NCI-H2171 treated with DMSO at 0.1 percent for 48 hours (cell line): ENCODE results near the gene RAB5B.

Source experiments
- DNase-seq: peaks from one replicate; lab custom pipeline; 2025; lab: John Stamatoyannopoulos, UW

RAB5B gene

GRCh38 chr12:55973599-55974307, at the start of gene RAB5B:
Gene RAB5B, plus strand, starts transcription at chr12:55974078. Its CDS starts 12,883 bp downstream, at chr12:55986961.
- DNase-seq, result peak; percentile 100

DNA sequence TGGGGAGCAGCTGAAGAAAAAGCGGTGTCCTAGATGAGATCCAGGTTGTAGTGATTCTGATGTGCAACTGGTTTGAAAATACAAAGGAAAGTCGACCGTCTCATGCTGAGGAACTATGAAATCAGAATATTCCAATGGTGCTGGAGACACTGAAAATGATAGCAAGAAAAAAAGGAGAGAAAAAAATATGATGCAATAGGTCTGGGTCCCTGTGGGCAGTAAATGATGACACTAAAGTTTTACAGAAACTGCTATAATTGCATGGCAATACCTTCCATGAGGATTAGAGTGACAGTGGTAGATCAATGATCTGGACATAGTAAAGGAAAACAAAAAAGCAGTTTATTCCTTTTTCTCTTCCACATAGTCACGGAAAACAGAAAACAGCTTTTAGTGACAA, 48.5 kb upstream of the RAB5B start:
- no peak for DNase-seq

DNA sequence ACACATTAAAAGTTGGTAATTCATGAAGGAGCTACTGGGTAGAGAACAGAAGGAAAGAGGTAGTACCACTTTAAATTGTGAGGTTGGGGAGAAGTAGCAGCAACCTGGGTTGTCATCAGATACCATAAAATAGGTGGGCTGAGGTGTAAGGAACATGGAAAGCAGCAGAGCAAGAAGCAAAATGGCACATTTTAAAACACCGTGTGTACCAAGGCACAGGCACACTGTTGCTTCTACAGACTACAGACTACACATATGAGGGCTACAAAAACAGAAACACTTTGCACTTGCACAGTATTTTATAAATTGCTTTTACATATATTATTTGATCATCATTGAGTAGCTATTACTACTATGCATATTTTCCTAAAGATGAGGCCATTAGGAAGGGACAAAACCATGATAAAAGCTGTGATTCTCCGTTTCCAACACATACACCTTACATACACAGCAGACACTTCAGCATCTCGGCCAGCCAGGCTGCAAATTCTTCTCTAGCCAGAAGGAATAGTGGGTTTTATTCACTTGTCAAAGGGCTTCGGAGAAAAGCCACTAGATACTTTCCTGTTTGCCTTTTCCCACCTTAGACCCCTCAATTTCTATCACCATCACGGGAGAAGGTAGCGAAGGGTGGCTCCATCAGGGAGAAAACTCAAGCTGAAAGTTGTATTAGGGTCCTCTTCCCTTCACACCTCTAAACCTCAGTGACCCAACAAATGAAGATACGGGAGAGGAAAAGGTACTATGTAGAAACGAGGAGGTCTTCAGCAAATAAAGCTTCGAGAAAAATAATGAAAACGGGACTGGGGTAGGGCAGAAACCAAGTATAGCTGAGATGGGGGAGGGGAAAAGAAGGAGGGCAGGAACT, 47.8 kb upstream of the RAB5B start:
- no peak for DNase-seq

DNA sequence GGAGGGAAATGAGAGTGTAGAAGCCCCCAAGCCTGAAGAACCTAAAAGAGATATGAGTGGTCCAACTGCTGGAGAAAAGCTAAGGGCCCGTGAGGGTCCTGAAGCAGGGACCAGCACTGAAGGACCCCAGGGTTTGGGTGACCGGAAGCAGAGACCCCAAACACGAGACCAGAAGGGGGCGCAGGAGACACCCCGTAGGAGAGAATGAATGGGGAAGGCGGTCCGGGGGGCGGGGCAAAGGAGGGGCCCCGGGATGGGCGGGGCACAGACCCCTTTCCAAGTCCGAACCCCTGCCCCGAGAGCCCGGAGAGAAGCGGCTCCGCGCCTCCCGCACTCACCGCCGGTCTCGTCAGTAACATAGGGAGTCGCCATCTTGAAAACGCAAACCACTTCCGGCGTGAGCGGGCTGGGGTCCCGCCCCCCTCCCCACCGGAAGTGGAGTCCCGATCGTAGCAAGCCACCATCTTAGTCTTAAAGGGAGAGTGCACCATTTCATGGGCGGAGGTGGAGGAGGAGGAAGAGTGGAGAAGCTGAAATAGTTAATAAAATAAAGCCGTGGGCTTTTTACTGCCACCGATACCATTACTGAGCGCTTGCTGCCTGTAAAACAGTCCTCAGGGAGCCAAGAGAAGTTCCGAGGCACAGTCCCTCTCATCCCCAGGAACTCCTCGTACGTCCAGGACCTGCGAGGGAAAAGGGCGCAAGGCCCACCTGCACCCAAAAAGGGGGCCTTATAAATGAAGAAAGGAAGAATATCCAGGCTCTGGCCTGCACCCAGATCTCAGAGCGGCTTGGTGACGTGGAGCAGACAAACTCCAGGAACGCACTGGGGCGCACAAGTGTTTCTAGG, 46.9 kb upstream of the RAB5B start:
- DNase-seq, result peak; percentile 95

DNA sequence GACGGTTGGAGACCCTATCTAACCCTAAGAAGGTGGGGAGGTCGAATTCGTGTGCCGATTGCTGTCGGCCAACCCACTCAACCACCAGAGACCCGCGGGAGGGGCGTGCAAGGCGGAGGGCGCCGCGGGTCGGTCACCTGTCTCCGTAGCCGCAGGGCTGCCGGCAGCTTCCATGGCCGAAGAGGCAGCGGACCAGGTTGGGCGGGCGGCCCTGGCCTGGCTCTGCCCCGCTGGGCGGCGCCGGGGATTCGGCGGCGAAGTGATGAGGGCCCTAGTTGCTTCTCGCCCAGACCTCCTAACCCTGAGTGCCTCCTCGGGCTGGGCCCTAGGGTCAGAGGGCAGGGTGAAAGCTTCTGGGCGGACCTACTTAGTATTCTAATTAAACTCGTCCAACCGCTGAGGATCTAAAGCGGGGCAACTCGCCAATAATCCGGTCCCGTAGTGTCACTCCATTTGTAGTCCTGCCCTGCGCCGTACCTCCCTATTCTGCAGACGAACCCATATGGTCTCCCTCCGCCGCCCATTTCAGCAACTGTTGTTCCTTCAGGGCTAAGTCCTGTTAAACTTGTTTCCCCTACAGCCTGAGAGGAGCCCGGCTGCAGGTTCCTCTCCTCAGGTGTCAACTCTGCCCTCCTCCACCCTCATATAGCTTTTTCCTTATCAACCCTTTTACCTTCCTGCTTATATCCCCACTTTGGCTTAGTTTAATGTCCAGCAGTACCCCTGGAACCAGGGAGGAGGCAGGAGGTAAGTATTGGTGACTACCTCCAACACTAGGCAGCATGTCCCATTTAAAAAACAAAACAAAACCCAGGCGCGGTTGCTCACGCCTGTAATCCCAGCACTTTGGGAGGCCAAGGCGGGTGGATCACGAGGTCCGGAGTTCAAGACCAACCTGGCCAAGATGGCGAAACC, 46.0 kb upstream of the RAB5B start, which contains the start of gene PYM1:
PYM1 (minus strand) TSS at position 307 of the 915 bp plus-strand sequence; CDS start at position 174, 133 bp downstream.
- peak; percentile 76 for DNase-seq

DNA sequence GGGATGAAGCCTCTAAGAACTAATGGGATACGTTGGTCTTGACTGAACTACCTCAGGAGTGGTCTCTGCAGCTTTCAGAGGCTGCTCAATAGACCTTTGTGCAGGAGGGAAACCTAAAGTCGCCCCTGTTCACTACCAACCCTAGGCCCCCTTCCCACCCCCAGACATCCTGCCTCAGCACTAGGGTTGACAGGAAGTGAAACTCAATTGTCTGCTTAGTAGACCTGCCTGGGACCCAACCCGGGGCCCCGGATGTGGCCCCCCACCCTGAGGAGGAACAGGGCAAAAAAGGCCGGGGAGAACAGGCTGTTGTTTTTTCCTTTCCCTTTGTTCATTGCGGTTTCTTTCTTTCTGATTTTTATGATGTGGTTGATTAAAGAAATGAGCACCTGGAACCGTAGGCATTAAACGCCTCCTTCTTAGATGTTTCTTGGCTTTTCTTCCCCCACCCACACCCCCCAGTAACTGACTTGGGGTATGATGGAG, 44.5 kb upstream of the RAB5B start:
- DNase-seq, result no peak

GRCh38 chr12:55930771-55931316, 43.0 kb upstream of the RAB5B start, which contains the start of gene DGKA:
Gene DGKA, plus strand, starts transcription at chr12:55931162. Its CDS starts 5,342 bp downstream, at chr12:55936504.
- DNase-seq, result peak; percentile 74

- DNase-seq, result no peak
Observed at GRCh38 chr12:55931317-55931779, 42.5 kb upstream of the RAB5B start.

- no peak for DNase-seq
Observed at GRCh38 chr12:55931780-55932550, 41.9 kb upstream of the RAB5B start.

DNA sequence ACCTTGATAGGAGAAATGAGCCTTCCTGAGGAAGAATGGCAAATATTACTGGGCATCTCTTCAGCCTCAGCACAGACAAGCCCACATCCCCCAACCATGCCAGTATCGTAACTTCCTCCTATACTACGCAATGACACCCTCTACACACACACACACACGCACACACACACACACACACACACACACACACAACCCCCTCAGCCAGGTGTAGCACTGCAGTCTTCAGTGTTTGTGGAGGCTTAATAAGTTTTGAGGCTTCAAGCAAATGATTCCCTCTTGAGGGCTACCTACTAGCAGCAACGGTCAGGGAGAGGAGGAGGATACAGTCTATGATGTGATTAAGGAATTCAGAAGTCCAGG, 41.3 kb upstream of the RAB5B start:
- DNase-seq, result no peak

DNA sequence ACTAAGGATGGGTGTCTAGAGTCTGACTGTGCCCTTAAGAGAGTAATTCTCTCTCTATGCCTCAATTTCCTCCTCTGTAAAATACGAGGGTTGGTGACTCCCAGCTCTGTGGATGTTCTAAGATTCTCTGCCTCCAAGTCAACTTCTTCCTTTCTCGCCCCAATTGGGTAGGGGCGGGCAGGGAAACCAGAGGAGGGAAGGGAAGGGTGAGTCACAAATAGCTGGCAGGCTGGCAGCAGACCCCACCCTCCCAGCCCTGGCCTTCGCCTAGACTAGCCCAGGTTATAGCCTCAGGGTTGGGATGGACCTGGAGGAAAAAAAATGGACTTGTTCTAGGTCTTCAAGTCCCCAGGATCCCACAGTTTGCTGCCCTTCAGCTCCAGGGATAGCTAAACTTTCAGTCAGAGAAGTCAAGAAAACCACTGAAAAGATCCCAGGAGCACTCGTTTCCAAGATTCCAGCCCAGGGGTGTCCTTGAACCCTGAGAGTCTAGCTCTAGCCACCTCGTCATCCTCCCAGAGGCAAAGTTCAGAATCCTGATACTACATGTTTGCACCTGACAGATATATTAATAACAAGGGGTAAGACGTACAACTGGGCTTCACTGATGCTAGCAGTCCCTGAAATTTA, 40.6 kb upstream of the RAB5B start:
- no peak for DNase-seq

GRCh38 chr12:55933799-55934742, 39.8 kb upstream of the RAB5B start:
- DNase-seq, result no peak

DNA sequence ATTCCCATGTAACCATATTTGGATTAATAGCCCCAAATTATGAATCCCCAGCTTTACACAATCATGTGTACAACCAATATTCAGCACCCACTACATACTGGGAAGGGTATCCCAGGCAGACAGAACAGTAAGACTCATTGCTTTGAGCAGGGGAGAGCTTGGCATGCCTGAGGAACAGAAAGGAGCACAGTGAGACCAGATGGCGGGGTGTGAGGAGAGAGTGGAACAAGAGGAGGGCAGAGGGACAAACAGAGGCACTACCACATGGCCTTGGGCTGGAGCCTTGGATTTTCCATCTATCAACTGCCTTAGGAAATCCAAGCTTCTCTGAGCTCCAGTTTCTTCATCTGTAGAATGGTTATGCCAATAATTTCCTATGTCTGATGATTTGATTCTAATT, 39.1 kb upstream of the RAB5B start:
- DNase-seq, result no peak

- DNase-seq, result no peak
Observed at GRCh38 chr12:55935738-55936151, 38.1 kb upstream of the RAB5B start.

- no peak for DNase-seq
Observed at GRCh38 chr12:55937981-55938380, 35.9 kb upstream of the RAB5B start.

DNA sequence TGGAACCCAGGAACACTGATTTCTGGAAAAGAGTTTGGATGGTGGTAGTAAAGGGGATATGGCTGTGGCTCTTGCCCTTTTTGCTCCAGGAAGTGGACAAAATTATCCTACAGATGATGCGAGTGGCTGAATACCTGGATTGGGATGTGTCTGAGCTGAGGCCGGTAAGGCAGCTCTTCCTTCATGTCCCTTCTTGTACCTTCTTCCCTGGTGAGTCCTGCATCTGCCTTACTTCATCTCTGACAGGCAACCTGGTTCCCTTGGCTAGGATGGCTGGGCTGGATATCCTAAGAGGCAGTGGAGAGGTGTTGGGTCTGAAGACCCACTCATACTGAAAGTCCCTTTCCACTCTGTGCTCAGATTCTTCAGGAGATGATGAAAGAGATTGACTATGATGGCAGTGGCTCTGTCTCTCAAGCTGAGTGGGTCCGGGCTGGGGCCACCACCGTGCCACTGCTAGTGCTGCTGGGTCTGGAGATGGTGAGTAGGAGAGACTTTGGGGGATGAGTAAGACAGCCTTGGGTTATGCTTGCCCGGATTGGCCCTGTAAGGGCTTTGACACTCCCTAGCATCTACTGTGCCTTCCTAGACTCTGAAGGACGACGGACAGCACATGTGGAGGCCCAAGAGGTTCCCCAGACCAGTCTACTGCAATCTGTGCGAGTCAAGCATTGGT, 34.9 kb upstream of the RAB5B start:
- DNase-seq, result no peak

GRCh38 chr12:55940065-55940732, 33.7 kb upstream of the RAB5B start:
- DNase-seq, result peak; percentile 74
